Endothelial cell of umbilical vein (primary cell): ENCODE data around the gene GRM8. TPM values are rescaled to one million over a fixed set of nuclear protein-coding genes. Genes with fewer than 3 reads are reported as not detected.

Source experiments
- BruUV-seq: library from RNA; stranded (reverse); fragments of 400-500 nt; replicated peaks from 2 replicates; lab custom pipeline; 2021; lab: Mats Ljungman, UMichigan
- CTCF ChIA-PET: fragments of 300-600, 350-600 bp; sonication (Branson Sonifier 250); formaldehyde crosslinking; loops from one replicate; lab custom pipeline; 2021; ENCODE audit warnings: antibody characterized with exemption, inconsistent platforms; lab: Charles Lee
- POLR2A ChIA-PET: fragments of 300-600, 350-600 bp; sonication (Branson Sonifier 250); formaldehyde crosslinking; loops from one replicate; lab custom pipeline; 2021; ENCODE audit warnings: antibody characterized with exemption, inconsistent platforms; lab: Charles Lee
- DNase-seq: peaks from one replicate; pipeline ENCODE4 v3.0.0-alpha.2; 2011; ENCODE audit warnings: low read depth, low spot score
- FAIRE-seq: peaks from 2 replicates; lab custom pipeline; 2011; peaks lifted over from hg19 to GRCh38; lab: Jason Lieb, UNC
- H2AFZ ChIP-seq: 2 replicates; pipeline ENCODE4 v1.6.0; 2012; ENCODE audit warnings: low read depth, low read length, control low read depth, inconsistent platforms
- H3K27ac ChIP-seq: 2 replicates; pipeline ENCODE4 v1.5.1; 2011; ENCODE audit warnings: low read depth, mild to moderate bottlenecking, control low read depth, low read length, moderate library complexity; ENCODE audit not compliant: insufficient read depth
- H3K27me3 ChIP-seq, 2 experiments: 2 replicates each; pipeline versions ENCODE4 v1.6.0 to v1.6.1; 2011; ENCODE audit warnings: low read length in 2 of 2, mixed read lengths in 1 of 2; ENCODE audit not compliant: control insufficient read depth in 2 of 2, insufficient read depth in 2 of 2
- H3K36me3 ChIP-seq, 2 experiments: 2 replicates in 1 of 2; 3 replicates in 1 of 2; pipeline ENCODE4 v1.5.1; 2011; ENCODE audit warnings: low read length in 2 of 2, mild to moderate bottlenecking in 1 of 2, moderate library complexity in 1 of 2; ENCODE audit not compliant: control insufficient read depth in 2 of 2, insufficient read depth in 2 of 2; ENCODE audit errors: extremely low read depth in 1 of 2
- H3K4me1 ChIP-seq: 3 replicates; pipeline ENCODE4 v1.5.1; 2011; ENCODE audit warnings: mild to moderate bottlenecking, low read length; ENCODE audit not compliant: control insufficient read depth, insufficient read depth; ENCODE audit errors: extremely low read depth
- H3K4me2 ChIP-seq: 2 replicates; pipeline ENCODE4 v1.6.1; 2011; ENCODE audit warnings: low read length, control low read depth, mixed read lengths; ENCODE audit not compliant: insufficient read depth
- H3K4me3 ChIP-seq, 3 experiments: fragments of 200-600 bp in 1 of 3; sonication (generic), shearing (Covaris generic) in 1 of 3; replicated peaks in 1 of 3; 2 replicates each; pipeline ENCODE4 v1.5.1; 2011 to 2016; ENCODE audit warnings: control low read depth in 3 of 3, low read length in 3 of 3, mild to moderate bottlenecking in 2 of 3, inconsistent platforms in 1 of 3, low read depth in 1 of 3, moderate library complexity in 1 of 3; ENCODE audit not compliant: insufficient read depth in 1 of 3
- H3K79me2 ChIP-seq: 2 replicates; pipeline ENCODE4 v1.6.0; 2012; ENCODE audit warnings: low read length, inconsistent platforms; ENCODE audit not compliant: control insufficient read depth, insufficient read depth
- H3K9ac ChIP-seq: replicated peaks from 2 replicates; pipeline ENCODE3; 2011; ENCODE audit warnings: low read length, control low read depth; ENCODE audit not compliant: insufficient read depth; ENCODE audit errors: extremely low read depth
- H3K9me1 ChIP-seq: replicated peaks from 3 replicates; pipeline ENCODE4 v1.6.0; 2011; ENCODE audit warnings: mild to moderate bottlenecking, low read length; ENCODE audit not compliant: control insufficient read depth, insufficient read depth; ENCODE audit errors: extremely low read depth
- H3K9me3 ChIP-seq: replicated peaks from 2 replicates; pipeline ENCODE4 v1.5.1; 2012; ENCODE audit warnings: low read length, inconsistent platforms; ENCODE audit not compliant: control insufficient read depth, insufficient read depth
- H4K20me1 ChIP-seq: replicated peaks from 2 replicates; pipeline ENCODE3; 2011; ENCODE audit warnings: mild to moderate bottlenecking, low read length; ENCODE audit not compliant: control insufficient read depth, insufficient read depth; ENCODE audit errors: extremely low read depth
- EZH2 ChIP-seq: IDR thresholded peaks from 2 replicates; pipeline ENCODE4 v1.6.1; 2012; ENCODE audit warnings: borderline replicate concordance, low read depth, mild to moderate bottlenecking, moderate library complexity, low read length, inconsistent platforms; ENCODE audit not compliant: severe bottlenecking
- FOS ChIP-seq: IDR thresholded peaks from 2 replicates; pipeline ENCODE4 v1.6.1; 2011; ENCODE audit warnings: mild to moderate bottlenecking, low read length, moderate library complexity, borderline replicate concordance; ENCODE audit not compliant: insufficient read depth
- JUN ChIP-seq: IDR thresholded peaks from 2 replicates; pipeline ENCODE4 v1.6.1; 2011; ENCODE audit warnings: borderline replicate concordance, low read depth; ENCODE audit not compliant: insufficient read length, insufficient read depth
- MYC ChIP-seq: IDR thresholded peaks from one replicate; pipeline ENCODE4 v1.6.1; 2011; ENCODE audit warnings: mild to moderate bottlenecking, low read depth, low read length
- POLR2A ChIP-seq: IDR thresholded peaks from 2 replicates; pipeline ENCODE4 v1.6.1; 2012; ENCODE audit warnings: low read depth, mild to moderate bottlenecking, control low read depth, low read length
- POLR2AphosphoS5 ChIP-seq: IDR thresholded peaks from 2 replicates; pipeline ENCODE4 v1.6.1; 2012; ENCODE audit warnings: low read depth, mild to moderate bottlenecking, control low read depth, low read length, moderate library complexity; ENCODE audit not compliant: insufficient read depth
- dilution Hi-C: fragments of 300-500 bp; cut with MboI; formaldehyde crosslinking; loops from one replicate; pipeline ENCODE4 v1.15.0; 2019; ENCODE audit warnings: low sequenced_read_pairs; ENCODE audit not compliant: extremely low pct_ligation_motif_present
- intact Hi-C: fragments of 100-400 bp; cut with micrococcal nuclease; formaldehyde crosslinking; loops from one replicate; pipeline ENCODE4 v1.10.0; 2022
- polyA plus RNA-seq, 4 experiments: library from polyadenylated mRNA; depleted of rRNA in 3 of 4; stranded (reverse) in 3 of 4; unstranded in 1 of 4; fragments of >200 nt; gene quantifications; 2 replicates each; pipeline versions ENCODE4 v1.2.1 to v1.2.3, GENCODE V29; 2011 to 2012; ENCODE audit warnings: missing spikeins in 1 of 4
- total RNA-seq: library from RNA; stranded (reverse); gene quantifications from 2 replicates; pipeline ENCODE4 v1.2.3, GENCODE V29; 2021
- TF ChIP-seq, protein P1 (sequence below), 2 donors: IDR thresholded peaks; 1 replicate in 1 of 2; 2 replicates in 1 of 2; pipeline ENCODE4 v1.5.1; 2011; ENCODE audit warnings: low read length in 2 of 2, mild to moderate bottlenecking in 2 of 2, moderate library complexity in 2 of 2, control low read depth in 1 of 2, inconsistent platforms in 1 of 2, low read depth in 1 of 2; ENCODE audit not compliant: insufficient read depth in 1 of 2; ENCODE audit errors: extremely low read depth in 1 of 2
- TF ChIP-seq, protein P2 (sequence below): IDR thresholded peaks from 2 replicates; pipeline ENCODE4 v1.6.1; 2011; ENCODE audit not compliant: insufficient read depth, insufficient read length

The GRM8 gene
- total and polyA plus RNA-seq, 2 donors (not counting 3 experiments of a cell fraction or from before 2014, with no cell fraction given) = not detected

DNA sequence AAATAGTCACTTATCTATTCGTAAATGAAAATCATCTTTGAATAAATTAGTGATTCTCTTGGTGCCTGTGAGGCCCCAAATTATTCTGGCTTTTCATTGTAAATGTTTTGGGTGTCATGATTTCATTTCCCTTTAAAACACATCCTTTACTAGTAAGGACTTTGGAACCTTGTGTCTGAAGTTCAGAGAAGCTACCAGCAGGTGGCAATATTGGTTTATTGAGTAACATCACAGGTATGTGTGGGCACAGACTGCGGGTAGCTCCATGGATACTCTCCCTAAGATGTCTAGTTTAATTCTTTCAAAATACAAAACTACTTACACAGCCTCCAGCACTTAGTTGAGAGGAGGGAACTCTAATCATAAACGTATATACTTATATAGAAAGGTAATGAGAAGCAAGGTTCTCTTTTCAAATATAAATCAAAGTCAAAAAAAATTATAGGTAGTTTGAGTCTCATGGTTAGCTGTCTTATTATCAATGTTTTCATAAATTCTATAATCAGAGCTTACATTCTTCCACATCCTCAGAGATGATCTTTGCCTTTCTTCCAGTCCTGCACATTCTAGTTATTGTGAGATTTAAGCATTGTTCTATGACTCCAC lies 449.6 kb downstream of the GRM8 start:
- BruUV-seq = no TSS peak
- Histone ChIP-seq H3K9me1 (no peaks in the 10 kb centered on the region), H4K20me1 (no peaks in the 10 kb centered on the region), H3K79me2 (no peaks in the 10 kb centered on the region), H3K27me3 (no peaks in the 10 kb centered on the region), H3K9me3 (no peaks in the 10 kb centered on the region), H3K4me1 (no peaks in the 10 kb centered on the region), H3K27ac (no peak overlapping the region), H3K36me3 (no peaks in the 10 kb centered on the region), H3K9ac (no peak overlapping the region), H3K4me2 (no peak overlapping the region), H3K4me3 (no peak overlapping the region), H2AFZ (no peak overlapping the region)
- DNase-seq (peak; percentile 65), FAIRE-seq (peak; percentile 76)
- CTCF ChIA-PET = interaction anchor here (0.5 to 2.3 kb wide), 31 partner anchors 9 to 1743 kb away, joined by 3 to 32 read pairs (median 4); partner anchors contain the start of gene GRM8
- POLR2A ChIA-PET = no interaction called here
- intact Hi-C loops = loop anchor here (1.0 to 5.0 kb wide), 4 partner anchors 451 to 1404 kb away; no protein-coding TSS in a partner anchor
- dilution Hi-C loops = no loop called here
- TF ChIP-seq, protein P1, sequence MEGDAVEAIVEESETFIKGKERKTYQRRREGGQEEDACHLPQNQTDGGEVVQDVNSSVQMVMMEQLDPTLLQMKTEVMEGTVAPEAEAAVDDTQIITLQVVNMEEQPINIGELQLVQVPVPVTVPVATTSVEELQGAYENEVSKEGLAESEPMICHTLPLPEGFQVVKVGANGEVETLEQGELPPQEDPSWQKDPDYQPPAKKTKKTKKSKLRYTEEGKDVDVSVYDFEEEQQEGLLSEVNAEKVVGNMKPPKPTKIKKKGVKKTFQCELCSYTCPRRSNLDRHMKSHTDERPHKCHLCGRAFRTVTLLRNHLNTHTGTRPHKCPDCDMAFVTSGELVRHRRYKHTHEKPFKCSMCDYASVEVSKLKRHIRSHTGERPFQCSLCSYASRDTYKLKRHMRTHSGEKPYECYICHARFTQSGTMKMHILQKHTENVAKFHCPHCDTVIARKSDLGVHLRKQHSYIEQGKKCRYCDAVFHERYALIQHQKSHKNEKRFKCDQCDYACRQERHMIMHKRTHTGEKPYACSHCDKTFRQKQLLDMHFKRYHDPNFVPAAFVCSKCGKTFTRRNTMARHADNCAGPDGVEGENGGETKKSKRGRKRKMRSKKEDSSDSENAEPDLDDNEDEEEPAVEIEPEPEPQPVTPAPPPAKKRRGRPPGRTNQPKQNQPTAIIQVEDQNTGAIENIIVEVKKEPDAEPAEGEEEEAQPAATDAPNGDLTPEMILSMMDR (IDR thresholded peaks at IDR 0.05; ENCODE audit: extremely low read depth in 1 of 2, insufficient read depth in 1 of 2, low read depth in 1 of 2, low read length in 2 of 2) = peak; percentile 43
- no peak for TF ChIP-seq EZH2

DNA sequence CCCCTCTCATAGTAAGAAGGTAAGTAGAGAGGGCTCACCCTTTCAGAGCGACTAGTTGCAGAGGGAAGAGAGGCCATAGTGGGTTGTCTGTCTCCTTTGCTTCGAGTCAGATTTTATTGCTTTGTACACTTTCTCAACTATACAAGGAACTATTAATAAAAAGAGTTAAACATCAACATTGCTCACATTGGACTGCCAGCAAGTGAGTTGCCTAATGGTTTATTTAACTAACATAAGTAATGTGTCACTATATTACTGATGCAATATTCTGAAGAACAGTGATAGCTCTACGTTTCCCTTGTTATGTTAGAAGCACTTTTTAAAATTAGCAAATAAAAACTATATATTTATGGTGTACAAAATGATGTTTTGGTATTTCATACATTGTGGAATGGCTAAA lies 451.0 kb downstream of the GRM8 start:
- FAIRE-seq (no peak), DNase-seq (no peak)
- Histone ChIP-seq H3K9ac (no peak overlapping the region), H3K27me3 (no peaks in the 10 kb centered on the region), H2AFZ (no peak overlapping the region), H3K36me3 (no peaks in the 10 kb centered on the region), H3K79me2 (no peaks in the 10 kb centered on the region), H3K4me2 (no peak overlapping the region), H3K4me3 (no peak overlapping the region), H3K27ac (no peak overlapping the region), H3K4me1 (no peaks in the 10 kb centered on the region), H3K9me3 (no peaks in the 10 kb centered on the region), H3K9me1 (no peaks in the 10 kb centered on the region), H4K20me1 (no peaks in the 10 kb centered on the region)
- TF ChIP-seq, protein P1 (IDR thresholded peaks at IDR 0.05; ENCODE audit: extremely low read depth in 1 of 2, insufficient read depth in 1 of 2, low read depth in 1 of 2, low read length in 2 of 2) = no peak
- TF ChIP-seq MYC (no peak), POLR2AphosphoS5 (no peak), JUN (no peak), POLR2A (no peak), FOS (no peak)
- TF ChIP-seq, protein P2, sequence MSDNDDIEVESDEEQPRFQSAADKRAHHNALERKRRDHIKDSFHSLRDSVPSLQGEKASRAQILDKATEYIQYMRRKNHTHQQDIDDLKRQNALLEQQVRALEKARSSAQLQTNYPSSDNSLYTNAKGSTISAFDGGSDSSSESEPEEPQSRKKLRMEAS = no peak
- ChIA-PET POLR2A (no interaction called here), CTCF (no interaction called here)
- no TSS peak for BruUV-seq
- dilution Hi-C loops = no loop called here
- intact Hi-C loops = loop anchor here (5.0 kb wide), 2 partner anchors 711 to 1406 kb away; no protein-coding TSS in a partner anchor
